ENCODE data around the gene EXOC4. TPM values are rescaled to one million over a fixed set of nuclear protein-coding genes. Genes with fewer than 3 reads are reported as not detected.

EXOC4 gene
- total RNA-seq, 2 experiments from 2014 or later, result 58.0 to 59.9 TPM

DNA sequence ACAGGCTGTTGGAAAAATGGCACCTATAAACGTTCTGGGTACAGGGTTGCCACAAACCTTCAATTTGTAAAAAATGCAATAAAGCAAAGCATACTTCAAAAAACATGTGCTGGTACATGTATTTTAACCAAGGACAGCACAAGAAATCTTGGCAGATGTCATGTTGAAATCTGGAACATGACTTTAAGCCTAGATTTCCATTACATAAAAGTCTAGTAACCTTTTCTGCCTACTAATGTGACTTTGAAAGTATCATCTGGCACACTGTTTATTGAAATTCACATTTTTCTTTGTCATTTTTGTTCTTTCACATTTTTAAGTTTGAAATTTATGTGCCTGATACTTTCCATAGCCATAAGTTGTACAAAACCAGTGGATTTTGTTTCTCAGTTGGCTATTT lies 296.8 kb downstream of the EXOC4 start:
- Histone ChIP-seq H3K27ac (ENCODE audit: low read depth in 1 of 2, low read length in 2 of 2) (no peak overlapping the region), H3K4me1 (ENCODE audit: insufficient read depth, low read length) (no peaks in the 10 kb centered on the region), H3K9me3 (ENCODE audit: control insufficient read depth in 1 of 2, insufficient read depth in 1 of 2, low read length in 2 of 2) (no peaks in the 10 kb centered on the region), H3K27me3 (ENCODE audit: control insufficient read depth in 1 of 2, insufficient read depth in 2 of 2, low read length in 2 of 2) (no peaks in the 10 kb centered on the region), H3K4me3 (ENCODE audit: low read length) (no peak overlapping the region), H3K36me3 (ENCODE audit: insufficient read depth, low read length) (no peaks in the 10 kb centered on the region)
- H3K36me3 Mint-ChIP-seq (ENCODE audit: low read depth), result no peaks in the 10 kb centered on the region
- no peak overlapping the region for H3K27ac Mint-ChIP-seq
- H3K4me1 Mint-ChIP-seq (ENCODE audit: low read depth), result no peaks in the 10 kb centered on the region
- no peak for TF ChIP-seq CTCF (IDR thresholded peaks at IDR 0.05)
- no peaks in the 10 kb centered on the region for H3K27me3 Mint-ChIP-seq
- ATAC-seq (ENCODE audit: poor library complexity) (no peak), DNase-seq (no peak)
- ChIA-PET CTCF (no interaction called here), POLR2A (no interaction called here)
- no peaks in the 10 kb centered on the region for H3K9me3 Mint-ChIP-seq
- H3K4me3 Mint-ChIP-seq, result no peak overlapping the region
- intact Hi-C loops (cut with DNase I, micrococcal nuclease), result no loop called here

DNA sequence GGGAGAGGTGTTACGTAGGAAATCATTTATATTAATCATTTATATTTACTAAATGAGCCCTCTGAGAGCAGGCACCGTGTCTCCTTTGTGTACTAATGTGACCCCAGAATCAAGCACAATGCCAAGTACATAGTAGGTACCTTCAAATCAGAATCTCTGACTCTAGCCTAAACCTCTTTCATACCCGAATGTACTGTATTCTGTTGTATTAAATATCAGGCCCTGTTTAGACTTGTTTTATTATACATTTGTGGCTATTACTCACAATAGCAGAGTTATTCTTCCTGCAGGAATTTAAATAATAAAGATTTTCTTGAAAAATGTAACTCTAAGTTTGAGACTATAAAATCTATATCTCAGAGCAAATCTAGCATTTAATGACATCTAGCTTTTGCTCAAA lies 297.3 kb downstream of the EXOC4 start:
- DNase-seq, result no peak
- TF ChIP-seq CTCF (IDR thresholded peaks at IDR 0.05), result no peak
- H3K4me3 Mint-ChIP-seq, result no peak overlapping the region
- POLR2A ChIA-PET, result no interaction called here
- H3K36me3 Mint-ChIP-seq (ENCODE audit: low read depth), result no peaks in the 10 kb centered on the region
- CTCF ChIA-PET, result no interaction called here
- Histone ChIP-seq H3K36me3 (ENCODE audit: insufficient read depth, low read length) (no peaks in the 10 kb centered on the region), H3K4me3 (ENCODE audit: low read length) (no peak overlapping the region), H3K27ac (ENCODE audit: low read depth in 1 of 2, low read length in 2 of 2) (no peak overlapping the region), H3K4me1 (ENCODE audit: insufficient read depth, low read length) (no peaks in the 10 kb centered on the region), H3K9me3 (ENCODE audit: control insufficient read depth in 1 of 2, insufficient read depth in 1 of 2, low read length in 2 of 2) (no peaks in the 10 kb centered on the region), H3K27me3 (ENCODE audit: control insufficient read depth in 1 of 2, insufficient read depth in 2 of 2, low read length in 2 of 2) (no peaks in the 10 kb centered on the region)
- no peaks in the 10 kb centered on the region for H3K4me1 Mint-ChIP-seq (ENCODE audit: low read depth)
- no peak for ATAC-seq (ENCODE audit: poor library complexity)
- no peaks in the 10 kb centered on the region for H3K27me3 Mint-ChIP-seq
- H3K27ac Mint-ChIP-seq, result no peak overlapping the region
- H3K9me3 Mint-ChIP-seq, result no peaks in the 10 kb centered on the region
- intact Hi-C loops (cut with DNase I, micrococcal nuclease), result no loop called here

GRCh38 chr7:133550811-133551210 lies 297.9 kb downstream of the EXOC4 start:
- Mint-ChIP-seq H3K36me3 (ENCODE audit: low read depth) (no peaks in the 10 kb centered on the region), H3K9me3 (no peaks in the 10 kb centered on the region), H3K4me1 (ENCODE audit: low read depth) (no peaks in the 10 kb centered on the region), H3K27ac (no peak overlapping the region), H3K4me3 (no peak overlapping the region), H3K27me3 (no peaks in the 10 kb centered on the region)
- Histone ChIP-seq H3K36me3 (ENCODE audit: insufficient read depth, low read length) (no peaks in the 10 kb centered on the region), H3K4me1 (ENCODE audit: insufficient read depth, low read length) (no peaks in the 10 kb centered on the region), H3K27ac (ENCODE audit: low read depth in 1 of 2, low read length in 2 of 2) (no peak overlapping the region), H3K4me3 (ENCODE audit: low read length) (no peak overlapping the region), H3K27me3 (ENCODE audit: control insufficient read depth in 1 of 2, insufficient read depth in 2 of 2, low read length in 2 of 2) (no peaks in the 10 kb centered on the region), H3K9me3 (ENCODE audit: control insufficient read depth in 1 of 2, insufficient read depth in 1 of 2, low read length in 2 of 2) (no peaks in the 10 kb centered on the region)
- CTCF ChIA-PET, result interaction anchor here (1.5 kb wide), 1 partner anchor 9 kb away, joined by 4 read pairs; no protein-coding TSS in a partner anchor
- DNase-seq, result no peak
- intact Hi-C loops (cut with DNase I, micrococcal nuclease), result no loop called here
- TF ChIP-seq CTCF (IDR thresholded peaks at IDR 0.05), result no peak
- POLR2A ChIA-PET, result no interaction called here
- no peak for ATAC-seq (ENCODE audit: poor library complexity)
